Lower lobe of right lung (tissue), 2 donors: ENCODE data around the gene NCR2. TPM values are rescaled to one million over a fixed set of nuclear protein-coding genes. Genes with fewer than 3 reads are reported as not detected.
A peak's percentile ranks its signal among the peaks of the same experiment; 100 is the strongest.

Source experiments
- ATAC-seq, 2 donors: fragments of 200-7000 bp; cut with Tn5 transposase; one replicate each; pipeline ENCODE4 v1.9.1; 2020 to 2022; ENCODE audit warnings: mild to moderate bottlenecking in 2 of 2, moderate library complexity in 2 of 2
- DNase-seq: peaks from one replicate; pipeline ENCODE4 v3.0.0-alpha.2; 2020
- H3K27ac ChIP-seq: fragments of 200-600 bp; one replicate; pipeline ENCODE4 v1.8.0; 2022
- H3K27me3 ChIP-seq: fragments of 200-600 bp; one replicate; pipeline ENCODE4 v1.8.0; 2022; ENCODE audit warnings: low read depth
- H3K36me3 ChIP-seq: fragments of 200-600 bp; one replicate; pipeline ENCODE4 v1.8.0; 2022; ENCODE audit warnings: mild to moderate bottlenecking
- H3K4me1 ChIP-seq: fragments of 200-600 bp; one replicate; pipeline ENCODE4 v1.8.0; 2022
- H3K4me3 ChIP-seq: fragments of 200-600 bp; one replicate; pipeline ENCODE4 v1.8.0; 2022; ENCODE audit warnings: mild to moderate bottlenecking
- H3K9me3 ChIP-seq: fragments of 200-600 bp; one replicate; pipeline ENCODE4 v1.8.0; 2022
- CTCF ChIP-seq: fragments of 200-600 bp; IDR thresholded peaks from one replicate; pipeline ENCODE4 v1.8.0; 2022; ENCODE audit warnings: antibody characterized with exemption, mild to moderate bottlenecking
- intact Hi-C: fragments of 100-400 bp; cut with DNase I; formaldehyde crosslinking; loops from one replicate; pipeline ENCODE4 v1.11.0; 2022
- total RNA-seq: library from RNA; stranded (reverse); fragmentation: NEBNext Ultra II Directional; extraction: Animal tissue kit (Norgen Biotek cat#: 25700); gene quantifications from one replicate; pipeline ENCODE4 v1.2.1, GENCODE V29; 2021
- donor health status: DM: no; HTN: yes; CAD: no; lungs with severe emphysema.

NCR2 gene
- total RNA-seq, 1 donor from 2014 or later: not detected

GRCh38 chr6:41306187-41306854, 29.1 kb upstream of the NCR2 start:
- Histone ChIP-seq H3K27ac (no peak overlapping the region), H3K27me3 (peaks cover 9% of the 10 kb centered on the region), H3K4me3 (no peak overlapping the region), H3K4me1 (no peaks in the 10 kb centered on the region), H3K36me3 (no peaks in the 10 kb centered on the region), H3K9me3 (no peaks in the 10 kb centered on the region)
- TF ChIP-seq CTCF: peak; percentile 62
- no peak for DNase-seq
- ATAC-seq: peak; percentile 69 to 72
- intact Hi-C loops: no loop called here

DNA sequence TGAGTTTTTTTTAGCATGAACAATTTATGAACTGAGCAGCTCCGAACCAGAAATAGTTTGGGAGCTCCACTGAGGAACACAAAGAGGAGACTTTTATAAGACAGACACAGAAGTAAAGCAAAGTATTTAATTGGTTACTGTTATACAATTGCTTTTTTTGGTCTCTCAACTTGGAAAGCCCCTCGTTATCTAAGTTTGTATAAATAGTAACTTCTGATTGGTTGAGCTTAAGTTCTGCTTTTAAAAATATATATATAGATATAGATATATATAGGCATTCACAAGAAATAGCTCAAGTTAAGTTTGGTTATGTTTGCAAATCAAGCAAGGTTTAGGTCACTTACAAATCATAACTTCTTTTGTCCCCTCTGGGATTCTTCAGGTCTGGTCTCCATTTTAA, 20.2 kb upstream of the NCR2 start:
- H3K27ac ChIP-seq: no peak overlapping the region
- no peak for TF ChIP-seq CTCF

GRCh38 chr6:41315943-41316620, 19.3 kb upstream of the NCR2 start:
- ATAC-seq: no peak
- intact Hi-C loops: no loop called here
- Histone ChIP-seq H3K36me3 (no peaks in the 10 kb centered on the region), H3K4me1 (peaks cover 14% of the 10 kb centered on the region), H3K9me3 (no peaks in the 10 kb centered on the region), H3K27ac (no peak overlapping the region), H3K27me3 (peaks cover 10% of the 10 kb centered on the region), H3K4me3 (no peak overlapping the region)
- DNase-seq: no peak
- no peak for TF ChIP-seq CTCF

More for the DNA sequence above, 20.2 kb upstream of the NCR2 start:
- Histone ChIP-seq H3K36me3 (no peaks in the 10 kb centered on the region), H3K9me3 (no peaks in the 10 kb centered on the region), H3K4me1 (peaks cover 14% of the 10 kb centered on the region), H3K4me3 (no peak overlapping the region), H3K27me3 (peaks cover 15% of the 10 kb centered on the region)
- ATAC-seq (no peak), DNase-seq (no peak)
- intact Hi-C loops: no loop called here

- Histone ChIP-seq H3K27ac (no peak overlapping the region), H3K27me3 (peaks cover 10% of the 10 kb centered on the region), H3K4me1 (peaks cover 14% of the 10 kb centered on the region), H3K9me3 (no peaks in the 10 kb centered on the region), H3K4me3 (peak overlapping the region; percentile 27), H3K36me3 (no peaks in the 10 kb centered on the region)
- TF ChIP-seq CTCF: no peak
- DNase-seq: no peak
- intact Hi-C loops: no loop called here
- ATAC-seq: no peak
Observed at GRCh38 chr6:41318261-41318653, 17.2 kb upstream of the NCR2 start.

DNA sequence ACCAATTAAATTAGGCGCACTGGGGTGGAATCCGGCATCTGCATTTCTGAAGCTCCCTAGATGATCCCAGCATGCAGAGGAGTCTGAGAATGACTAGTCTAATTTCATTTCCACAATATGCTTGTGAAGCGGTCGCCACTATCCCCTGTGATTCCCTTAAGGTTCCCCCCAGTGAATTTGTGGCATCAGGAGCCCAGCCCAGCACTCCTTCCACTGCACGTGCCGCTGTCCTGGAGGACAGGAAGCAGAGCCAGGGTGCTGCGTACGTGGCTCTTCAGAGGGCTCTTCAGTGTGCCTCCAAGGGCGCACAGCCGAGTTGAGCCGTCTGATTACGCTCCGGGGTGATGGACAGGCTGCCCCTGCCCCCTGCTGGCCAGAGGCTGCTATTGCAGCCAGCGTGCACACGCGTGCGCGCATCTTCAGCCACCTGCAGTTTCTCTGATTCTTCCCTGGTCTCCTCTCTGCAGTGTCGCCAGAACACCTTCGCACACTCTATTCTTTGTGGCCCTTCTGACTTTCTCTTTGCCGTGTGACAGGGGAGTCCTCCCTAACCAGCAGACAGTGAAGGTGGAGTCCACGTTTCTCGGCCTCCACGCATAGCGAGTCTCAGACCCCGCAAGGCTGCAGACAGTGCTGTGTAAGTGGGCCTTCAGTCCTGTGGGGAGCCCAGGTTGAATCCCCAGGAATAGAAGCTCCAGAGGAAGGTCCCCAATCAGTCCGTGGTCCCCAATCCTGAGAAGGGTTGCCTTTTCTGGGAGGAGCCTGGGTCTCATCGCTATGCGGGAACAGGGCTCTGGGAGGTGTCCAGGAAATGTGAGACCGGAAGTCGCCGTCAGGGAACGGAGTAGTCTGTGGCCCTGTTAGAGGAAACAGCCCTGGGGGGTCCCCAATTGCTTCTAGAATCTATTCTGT, 16.5 kb upstream of the NCR2 start:
- DNase-seq (peak; percentile 94), ATAC-seq (peak; percentile 98 to 99)
- TF ChIP-seq CTCF: peak; percentile 100
- H3K9me3 ChIP-seq: no peaks in the 10 kb centered on the region
- intact Hi-C loops: no loop called here
- H3K27ac ChIP-seq: no peak overlapping the region
- peak overlapping the region; percentile 27 for H3K4me3 ChIP-seq
- H3K27me3 ChIP-seq: peaks cover 10% of the 10 kb centered on the region
- no peaks in the 10 kb centered on the region for H3K36me3 ChIP-seq
- H3K4me1 ChIP-seq: peaks cover 14% of the 10 kb centered on the region
